Gastrocnemius medialis (tissue), 4 donors: Measurements from ENCODE around the gene SH3GL3. TPM values are rescaled to one million over a fixed set of nuclear protein-coding genes. Genes with fewer than 3 reads are reported as not detected.

Experiments
- ATAC-seq, 2 donors: fragments of 150-250 bp; one replicate each; pipeline ENCODE4 v1.9.1; 2016
- DNase-seq, 2 donors: peaks; one replicate each; pipeline ENCODE4 v3.0.0-alpha.2; 2019
- H3K27ac ChIP-seq, 4 donors: fragments of 200-600 bp; sonication (generic); 1 replicate in 1 of 4; 2 replicates in 3 of 4; pipeline ENCODE4 v1.5.1; 2016 to 2018; ENCODE audit warnings: mild to moderate bottlenecking in 2 of 4, moderate library complexity in 1 of 4
- H3K27me3 ChIP-seq, 3 donors: fragments of 200-600 bp; sonication (generic) in 2 of 3; 1 replicate in 1 of 3; 2 replicates in 2 of 3; pipeline versions ENCODE4 v1.5.1 to v1.6.0; 2016 to 2019; ENCODE audit warnings: mild to moderate bottlenecking in 1 of 3, moderate library complexity in 1 of 3
- H3K36me3 ChIP-seq, 2 donors: fragments of 200-600 bp; sonication (generic) in 1 of 2; one replicate each; pipeline ENCODE4 v1.5.1; 2017 to 2018
- H3K4me1 ChIP-seq, 2 donors: fragments of 200-600 bp; sonication (generic) in 1 of 2; one replicate each; pipeline ENCODE4 v1.5.1; 2016 to 2017; ENCODE audit warnings: mild to moderate bottlenecking in 2 of 2
- H3K4me3 ChIP-seq, 4 donors: fragments of 200-600 bp; sonication (generic) in 3 of 4; 1 replicate in 1 of 4; 2 replicates in 3 of 4; pipeline ENCODE4 v1.5.1; 2016 to 2019; ENCODE audit warnings: mild to moderate bottlenecking in 2 of 4
- H3K9me3 ChIP-seq, 3 donors: fragments of 200-600 bp; sonication (generic) in 2 of 3; 1 replicate in 1 of 3; 2 replicates in 2 of 3; pipeline ENCODE4 v1.5.1; 2016 to 2019
- POLR2A ChIP-seq, 2 donors: fragments of 450-650 bp; IDR thresholded peaks; one replicate each; pipeline ENCODE4 v1.6.1; 2017; ENCODE audit warnings: antibody characterized with exemption in 2 of 2, mild to moderate bottlenecking in 2 of 2, moderate library complexity in 2 of 2
- in situ Hi-C, 4 donors: fragments of 200-750 bp; cut with MboI; loops; one replicate each; pipeline versions ENCODE4 v1.15.0 to v1.8.0; 2017; ENCODE audit warnings: low sequenced_read_pairs in 4 of 4
- intact Hi-C: fragments of 100-400 bp; cut with DNase I; formaldehyde crosslinking; loops from one replicate; pipeline ENCODE4 v1.15.1; 2023; ENCODE audit warnings: low total_unique reads
- total RNA-seq, 4 donors: library from RNA; depleted of rRNA; stranded (reverse); fragments of >200 nt; gene quantifications; one replicate each; pipeline versions ENCODE4 v1.1.0 to v1.2.3, GENCODE V29; 2016
- TF ChIP-seq, protein P1 (sequence below), 5 experiments: fragments of 450-650 bp in 3 of 5; fragments of 200-600 bp in 2 of 5; sonication (generic) in 2 of 5; IDR thresholded peaks in 4 of 5; conservative IDR thresholded peaks in 1 of 5; 1 replicate in 4 of 5; 2 replicates in 1 of 5; pipeline ENCODE4 v1.5.1; 2016 to 2019; ENCODE audit warnings: antibody characterized with exemption in 5 of 5, mild to moderate bottlenecking in 3 of 5, moderate library complexity in 3 of 5

SH3GL3 gene
- total RNA-seq, 4 donors from 2014 or later: not detected

- in situ Hi-C loops (no loop called here), intact Hi-C loops (no loop called here)
- no peaks in the 10 kb centered on the region for H3K36me3 ChIP-seq
- H3K9me3 ChIP-seq: peaks cover 0 to 4% (median 0%) of the 10 kb centered on the region in 3 donors
- no peak overlapping the region for H3K27ac ChIP-seq
- TF ChIP-seq POLR2A (IDR thresholded peaks at IDR 0.05): no peak
- TF ChIP-seq, protein P1, sequence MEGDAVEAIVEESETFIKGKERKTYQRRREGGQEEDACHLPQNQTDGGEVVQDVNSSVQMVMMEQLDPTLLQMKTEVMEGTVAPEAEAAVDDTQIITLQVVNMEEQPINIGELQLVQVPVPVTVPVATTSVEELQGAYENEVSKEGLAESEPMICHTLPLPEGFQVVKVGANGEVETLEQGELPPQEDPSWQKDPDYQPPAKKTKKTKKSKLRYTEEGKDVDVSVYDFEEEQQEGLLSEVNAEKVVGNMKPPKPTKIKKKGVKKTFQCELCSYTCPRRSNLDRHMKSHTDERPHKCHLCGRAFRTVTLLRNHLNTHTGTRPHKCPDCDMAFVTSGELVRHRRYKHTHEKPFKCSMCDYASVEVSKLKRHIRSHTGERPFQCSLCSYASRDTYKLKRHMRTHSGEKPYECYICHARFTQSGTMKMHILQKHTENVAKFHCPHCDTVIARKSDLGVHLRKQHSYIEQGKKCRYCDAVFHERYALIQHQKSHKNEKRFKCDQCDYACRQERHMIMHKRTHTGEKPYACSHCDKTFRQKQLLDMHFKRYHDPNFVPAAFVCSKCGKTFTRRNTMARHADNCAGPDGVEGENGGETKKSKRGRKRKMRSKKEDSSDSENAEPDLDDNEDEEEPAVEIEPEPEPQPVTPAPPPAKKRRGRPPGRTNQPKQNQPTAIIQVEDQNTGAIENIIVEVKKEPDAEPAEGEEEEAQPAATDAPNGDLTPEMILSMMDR (IDR thresholded peaks at IDR 0.05 in 4 of 5, conservative IDR thresholded peaks at IDR 0.05 in 1 of 5): no peak
- DNase-seq (no peak), ATAC-seq (no peak)
- H3K4me3 ChIP-seq: no peak overlapping the region
- no peaks in the 10 kb centered on the region for H3K4me1 ChIP-seq
- H3K27me3 ChIP-seq: no peaks in the 10 kb centered on the region
Measured at GRCh38 chr15:83526319-83526718, 79.2 kb downstream of the SH3GL3 start.

GRCh38 chr15:83533410-83533962 is 86.3 kb downstream of the SH3GL3 start:
- Histone ChIP-seq H3K27me3 (no peaks in the 10 kb centered on the region), H3K4me3 (no peak overlapping the region), H3K36me3 (no peaks in the 10 kb centered on the region), H3K27ac (no peak overlapping the region), H3K4me1 (no peaks in the 10 kb centered on the region), H3K9me3 (peaks cover 0 to 4% (median 0%) of the 10 kb centered on the region in 3 donors)
- intact Hi-C loops (no loop called here), in situ Hi-C loops (no loop called here)
- DNase-seq (no peak), ATAC-seq (no peak)
- no peak for TF ChIP-seq POLR2A (IDR thresholded peaks at IDR 0.05)
- TF ChIP-seq, protein P1 (IDR thresholded peaks at IDR 0.05 in 4 of 5, conservative IDR thresholded peaks at IDR 0.05 in 1 of 5): no peak

DNA sequence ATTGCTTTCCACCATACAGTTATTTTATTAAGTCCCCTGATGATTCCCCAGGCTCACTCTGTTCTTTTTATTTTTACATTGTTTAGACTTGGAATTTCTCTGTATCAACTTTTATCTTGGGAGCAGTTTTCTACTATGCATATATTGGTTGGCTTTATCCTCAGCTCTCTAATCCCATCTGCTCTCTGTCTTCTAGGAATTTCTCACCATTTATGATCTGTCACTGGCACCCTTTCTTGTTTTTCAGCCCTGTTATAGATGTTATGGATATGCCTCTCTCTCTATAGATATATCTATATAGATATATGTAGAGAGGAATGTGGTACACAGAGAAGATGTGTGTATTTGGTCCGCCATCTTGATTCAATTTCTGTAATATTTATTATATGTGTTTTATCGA is 90.5 kb downstream of the SH3GL3 start:
- Histone ChIP-seq H3K27ac (no peak overlapping the region), H3K9me3 (no peaks in the 10 kb centered on the region), H3K4me3 (no peak overlapping the region), H3K27me3 (no peaks in the 10 kb centered on the region), H3K4me1 (no peaks in the 10 kb centered on the region), H3K36me3 (no peaks in the 10 kb centered on the region)
- DNase-seq (no peak), ATAC-seq (no peak)
- intact Hi-C loops (no loop called here), in situ Hi-C loops (no loop called here)
- TF ChIP-seq, protein P1 (IDR thresholded peaks at IDR 0.05 in 4 of 5, conservative IDR thresholded peaks at IDR 0.05 in 1 of 5): no peak
- TF ChIP-seq POLR2A (IDR thresholded peaks at IDR 0.05): no peak

GRCh38 chr15:83538682-83539081 is 91.5 kb downstream of the SH3GL3 start:
- Histone ChIP-seq H3K27me3 (no peaks in the 10 kb centered on the region), H3K4me3 (no peak overlapping the region), H3K4me1 (no peaks in the 10 kb centered on the region), H3K27ac (no peak overlapping the region), H3K9me3 (no peaks in the 10 kb centered on the region), H3K36me3 (no peaks in the 10 kb centered on the region)
- DNase-seq (no peak), ATAC-seq (no peak)
- TF ChIP-seq POLR2A (IDR thresholded peaks at IDR 0.05): no peak
- TF ChIP-seq, protein P1 (IDR thresholded peaks at IDR 0.05 in 4 of 5, conservative IDR thresholded peaks at IDR 0.05 in 1 of 5): no peak
- intact Hi-C loops (no loop called here), in situ Hi-C loops (no loop called here)
